Loucy (cell line): ENCODE results near the gene BGN.

Experiments used
- H2AFZ ChIP-seq: fragments of 200-600 bp; sonication (generic); 2 replicates; pipeline ENCODE4 v1.6.0; 2016; ENCODE audit warnings: antibody characterized with exemption, mild to moderate bottlenecking, low read length, moderate library complexity
- H3F3A ChIP-seq: fragments of 200-600 bp; 2 replicates; pipeline ENCODE4 v1.6.0; 2016; ENCODE audit warnings: antibody characterized with exemption, low read depth, mild to moderate bottlenecking
- H3K27me3 ChIP-seq: fragments of 200-600 bp; sonication (generic); 2 replicates; pipeline ENCODE4 v1.6.1; 2014; ENCODE audit warnings: low read length, mild to moderate bottlenecking; ENCODE audit not compliant: insufficient read depth, poor library complexity, severe bottlenecking
- H3K36me3 ChIP-seq: fragments of 200-600 bp; sonication (generic); 2 replicates; pipeline ENCODE4 v1.6.1; 2016; ENCODE audit warnings: low read length; ENCODE audit not compliant: insufficient read depth
- H3K4me1 ChIP-seq: fragments of 200-600 bp; sonication (generic); 2 replicates; pipeline ENCODE4 v1.5.1; 2014; ENCODE audit warnings: low read length, mild to moderate bottlenecking; ENCODE audit not compliant: insufficient read depth, poor library complexity, severe bottlenecking
- H3K4me2 ChIP-seq: fragments of 200-600 bp; sonication (generic); 2 replicates; pipeline ENCODE4 v1.6.0; 2014; ENCODE audit warnings: antibody characterized with exemption, low read length, low read depth, mild to moderate bottlenecking; ENCODE audit not compliant: poor library complexity, severe bottlenecking
- H3K4me3 ChIP-seq: fragments of 200-600 bp; sonication (generic); 2 replicates; pipeline ENCODE4 v1.5.1; 2014; ENCODE audit warnings: low read length, mild to moderate bottlenecking, mixed read lengths; ENCODE audit not compliant: poor library complexity, severe bottlenecking
- H3K79me2 ChIP-seq: fragments of 200-600 bp; sonication (generic); 2 replicates; pipeline ENCODE4 v1.6.1; 2014; ENCODE audit warnings: low read length; ENCODE audit not compliant: insufficient read depth
- H3K9ac ChIP-seq: fragments of 200-600 bp; sonication (generic); 2 replicates; pipeline ENCODE4 v1.6.0; 2014; ENCODE audit warnings: mild to moderate bottlenecking, low read depth, low read length, moderate library complexity; ENCODE audit not compliant: poor library complexity, severe bottlenecking
- H3K9me2 ChIP-seq: fragments of 200-600 bp; sonication (generic); replicated peaks from 2 replicates; pipeline ENCODE4 v1.6.1; 2016; ENCODE audit warnings: low read depth, low read length, mixed read lengths
- H3K9me3 ChIP-seq: fragments of 200-600 bp; sonication (generic); 2 replicates; pipeline ENCODE4 v1.6.1; 2014; ENCODE audit warnings: mild to moderate bottlenecking, antibody characterized with exemption, low read length, low read depth; ENCODE audit not compliant: insufficient read depth
- H4K20me1 ChIP-seq: fragments of 200-600 bp; sonication (generic); 2 replicates; pipeline ENCODE4 v1.6.0; 2014; ENCODE audit warnings: antibody characterized with exemption, low read length, mild to moderate bottlenecking; ENCODE audit not compliant: insufficient read depth, poor library complexity, severe bottlenecking
- EZH2phosphoT487 ChIP-seq: fragments of 200-600 bp; IDR thresholded peaks from 2 replicates; pipeline ENCODE4 v1.6.1; 2018; ENCODE audit warnings: antibody characterized with exemption, mild to moderate bottlenecking, moderate library complexity, borderline replicate concordance
- TF ChIP-seq, protein P1 (sequence below): fragments of 200-600 bp; sonication (generic); conservative IDR thresholded peaks from 2 replicates; pipeline ENCODE4 v1.5.1; 2014; ENCODE audit warnings: mild to moderate bottlenecking, antibody characterized with exemption, low read length

BGN gene

DNA sequence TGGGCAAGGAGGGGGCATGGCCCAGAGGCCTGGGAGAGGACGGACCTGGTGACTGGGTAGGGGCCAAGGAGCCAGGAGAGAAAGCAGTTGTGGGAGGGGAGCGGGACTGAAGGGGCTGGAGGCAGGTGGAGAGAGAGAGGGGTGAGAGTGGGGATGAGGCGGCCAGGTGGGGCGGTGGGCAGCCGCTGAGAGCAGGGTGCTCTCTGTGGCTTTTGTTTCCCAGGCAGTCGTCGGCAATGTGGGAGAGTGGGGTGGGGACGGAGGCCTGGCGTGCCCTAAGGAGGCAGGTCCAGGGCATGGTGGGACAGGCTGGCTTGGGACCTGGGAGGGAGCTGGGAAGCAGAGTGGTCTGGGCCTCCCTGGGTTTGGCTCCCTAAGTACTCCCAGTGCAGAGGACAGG is 19.5 kb downstream of the BGN start:
- Histone ChIP-seq H3K79me2 (no peaks in the 10 kb centered on the region), H3K9ac (no peak overlapping the region), H3K4me1 (no peaks in the 10 kb centered on the region), H3K36me3 (no peaks in the 10 kb centered on the region), H3K4me2 (no peak overlapping the region), H3K4me3 (no peak overlapping the region), H4K20me1 (no peaks in the 10 kb centered on the region), H3K27me3 (no peaks in the 10 kb centered on the region), H3F3A (no peaks in the 10 kb centered on the region), H3K9me2 (no peaks in the 10 kb centered on the region), H3K9me3 (no peaks in the 10 kb centered on the region), H2AFZ (no peak overlapping the region)
- no peak for TF ChIP-seq EZH2phosphoT487
- TF ChIP-seq, protein P1, sequence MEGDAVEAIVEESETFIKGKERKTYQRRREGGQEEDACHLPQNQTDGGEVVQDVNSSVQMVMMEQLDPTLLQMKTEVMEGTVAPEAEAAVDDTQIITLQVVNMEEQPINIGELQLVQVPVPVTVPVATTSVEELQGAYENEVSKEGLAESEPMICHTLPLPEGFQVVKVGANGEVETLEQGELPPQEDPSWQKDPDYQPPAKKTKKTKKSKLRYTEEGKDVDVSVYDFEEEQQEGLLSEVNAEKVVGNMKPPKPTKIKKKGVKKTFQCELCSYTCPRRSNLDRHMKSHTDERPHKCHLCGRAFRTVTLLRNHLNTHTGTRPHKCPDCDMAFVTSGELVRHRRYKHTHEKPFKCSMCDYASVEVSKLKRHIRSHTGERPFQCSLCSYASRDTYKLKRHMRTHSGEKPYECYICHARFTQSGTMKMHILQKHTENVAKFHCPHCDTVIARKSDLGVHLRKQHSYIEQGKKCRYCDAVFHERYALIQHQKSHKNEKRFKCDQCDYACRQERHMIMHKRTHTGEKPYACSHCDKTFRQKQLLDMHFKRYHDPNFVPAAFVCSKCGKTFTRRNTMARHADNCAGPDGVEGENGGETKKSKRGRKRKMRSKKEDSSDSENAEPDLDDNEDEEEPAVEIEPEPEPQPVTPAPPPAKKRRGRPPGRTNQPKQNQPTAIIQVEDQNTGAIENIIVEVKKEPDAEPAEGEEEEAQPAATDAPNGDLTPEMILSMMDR, result no peak

DNA sequence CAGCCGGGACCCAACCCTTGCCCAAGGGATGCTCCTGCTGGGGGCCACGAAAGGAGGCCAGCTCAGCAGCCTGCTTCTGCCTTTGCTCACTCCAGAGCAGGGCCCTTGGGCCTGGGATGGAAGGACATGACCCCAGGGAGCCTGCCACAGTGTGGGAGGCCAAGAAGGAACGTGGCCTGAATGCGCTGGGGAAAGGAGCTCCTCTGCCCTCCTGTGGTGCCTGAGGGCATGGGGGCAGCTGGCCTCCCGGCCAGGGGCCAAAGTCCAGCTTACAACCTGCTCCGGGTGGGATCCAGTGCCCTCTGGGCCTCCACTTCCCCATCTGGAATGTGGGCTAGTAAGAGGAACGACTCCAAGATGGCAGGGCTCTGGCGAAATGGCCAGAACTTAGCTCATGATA is 20.7 kb downstream of the BGN start:
- Histone ChIP-seq H3K9me2 (no peaks in the 10 kb centered on the region), H3F3A (no peaks in the 10 kb centered on the region), H3K4me3 (no peak overlapping the region), H3K9me3 (no peaks in the 10 kb centered on the region), H3K9ac (no peak overlapping the region), H3K79me2 (no peaks in the 10 kb centered on the region), H3K36me3 (no peaks in the 10 kb centered on the region), H3K4me1 (no peaks in the 10 kb centered on the region), H2AFZ (no peak overlapping the region), H3K4me2 (no peak overlapping the region), H3K27me3 (no peaks in the 10 kb centered on the region), H4K20me1 (no peaks in the 10 kb centered on the region)
- no peak for TF ChIP-seq EZH2phosphoT487
- TF ChIP-seq, protein P1, result no peak

DNA sequence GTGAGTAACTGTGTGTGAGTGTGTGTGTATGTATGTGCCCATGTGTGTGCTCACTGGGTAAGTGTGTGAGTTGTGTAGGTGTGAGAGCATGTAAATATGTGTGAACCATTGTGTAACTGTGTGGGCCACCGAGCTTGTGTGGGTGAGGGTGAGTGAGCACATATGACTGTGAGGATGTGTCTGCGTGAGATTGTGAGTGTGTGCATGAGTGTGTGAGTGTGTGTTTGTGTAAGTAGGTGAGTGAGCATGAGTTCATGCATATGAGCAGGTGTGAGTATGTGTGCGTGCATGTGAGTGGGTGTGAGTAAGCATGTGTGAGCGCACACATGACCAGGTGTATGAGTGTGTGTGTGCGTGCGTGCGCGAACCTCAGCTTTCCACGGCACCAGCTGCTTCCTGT is 21.3 kb downstream of the BGN start:
- H3K4me2 ChIP-seq, result no peak overlapping the region
- no peaks in the 10 kb centered on the region for H3K27me3 ChIP-seq
- H3K9me3 ChIP-seq, result no peaks in the 10 kb centered on the region
- TF ChIP-seq EZH2phosphoT487, result no peak
- TF ChIP-seq, protein P1, result no peak
- no peak overlapping the region for H3K9ac ChIP-seq
- H4K20me1 ChIP-seq, result no peaks in the 10 kb centered on the region
- H3K79me2 ChIP-seq, result no peaks in the 10 kb centered on the region
- H3K4me3 ChIP-seq, result no peak overlapping the region
- no peaks in the 10 kb centered on the region for H3K9me2 ChIP-seq
- no peaks in the 10 kb centered on the region for H3K36me3 ChIP-seq
- H2AFZ ChIP-seq, result no peak overlapping the region
- no peaks in the 10 kb centered on the region for H3F3A ChIP-seq
- no peaks in the 10 kb centered on the region for H3K4me1 ChIP-seq
